ENCODE results near the gene CSNK1A1L.
"Not testable (repeated sequence)": the region's sequence is repeated elsewhere in the genome, so short reads cannot be mapped to it uniquely, and the experiment has no call there.

Gene CSNK1A1L

GRCh38 chr13:37058910-37059847, 46.3 kb downstream of the CSNK1A1L start, which contains the start of gene SUPT20H:
TSS of gene SUPT20H (minus strand) at chr13:37059688. CDS start at chr13:37051490, 8,198 bp downstream.
- DNase-seq (ENCODE audit: low spot score): peak; percentile 91

GRCh38 chr13:37056228-37056627, 49.2 kb downstream of the CSNK1A1L start:
- DNase-seq (ENCODE audit: low spot score): not testable (repeated sequence)
